ENCODE measurements around the gene STPG4.
A peak's percentile ranks its signal among the peaks of the same experiment; 100 is the strongest.
"Not testable (repeated sequence)": the region's sequence is repeated elsewhere in the genome, so short reads cannot be mapped to it uniquely, and the experiment has no call there.

The STPG4 gene

GRCh38 chr2:47172922-47173695 is 18.0 kb upstream of the STPG4 start:
- DNase-seq, result no peak

- DNase-seq, result no peak
Measured at GRCh38 chr2:47172156-47172921, 17.2 kb upstream of the STPG4 start.

- no peak for DNase-seq
Measured at GRCh38 chr2:47169784-47170183, 14.7 kb upstream of the STPG4 start.

- DNase-seq, result not testable (repeated sequence)
Measured at GRCh38 chr2:47168895-47169294, 13.8 kb upstream of the STPG4 start.

- no peak for DNase-seq
Measured at GRCh38 chr2:47167149-47167548, 12.0 kb upstream of the STPG4 start.

GRCh38 chr2:47165001-47165555 is 10.0 kb upstream of the STPG4 start:
- peak; percentile 3 for DNase-seq

GRCh38 chr2:47162780-47163179 is 7.7 kb upstream of the STPG4 start:
- DNase-seq, result no peak

GRCh38 chr2:47161475-47161874 is 6.4 kb upstream of the STPG4 start:
- no peak for DNase-seq

GRCh38 chr2:47160660-47161059 is 5.6 kb upstream of the STPG4 start:
- DNase-seq, result no peak

GRCh38 chr2:47160211-47160610 is 5.1 kb upstream of the STPG4 start:
- DNase-seq, result no peak

GRCh38 chr2:47159627-47160026 is 4.5 kb upstream of the STPG4 start:
- no peak for DNase-seq

GRCh38 chr2:47158576-47158975 is 3.5 kb upstream of the STPG4 start:
- DNase-seq, result no peak

GRCh38 chr2:47152803-47153202 is 2.3 kb downstream of the STPG4 start:
- no peak for DNase-seq

- no peak for DNase-seq
Measured at GRCh38 chr2:47150175-47150574, 4.9 kb downstream of the STPG4 start.

- no peak for DNase-seq
Measured at GRCh38 chr2:47147021-47147420, 8.1 kb downstream of the STPG4 start.

GRCh38 chr2:47145466-47145865 is 9.6 kb downstream of the STPG4 start:
- no peak for DNase-seq

GRCh38 chr2:47141520-47141919 is 13.6 kb downstream of the STPG4 start:
- no peak for DNase-seq

- DNase-seq, result no peak
Measured at GRCh38 chr2:47134386-47135090, 20.6 kb downstream of the STPG4 start.

- no peak for DNase-seq
Measured at GRCh38 chr2:47133046-47133445, 22.1 kb downstream of the STPG4 start.

- no peak for DNase-seq
Measured at GRCh38 chr2:47129191-47129706, 25.9 kb downstream of the STPG4 start.

- DNase-seq, result no peak
Measured at GRCh38 chr2:47128705-47129104, 26.4 kb downstream of the STPG4 start.

- no peak for DNase-seq
Measured at GRCh38 chr2:47127862-47128543, 27.1 kb downstream of the STPG4 start.

GRCh38 chr2:47126783-47127182 is 28.3 kb downstream of the STPG4 start:
- no peak for DNase-seq
